Aorta (tissue), 5 donors: ENCODE data around the gene PRR20D. TPM values are rescaled to one million over a fixed set of nuclear protein-coding genes. Genes with fewer than 3 reads are reported as not detected.
"Not testable (repeated sequence)": the region's sequence is repeated elsewhere in the genome, so short reads cannot be mapped to it uniquely, and the experiment has no call there.

Experiments used
- ATAC-seq: fragments of 200-7000 bp; cut with Tn5 transposase; one replicate; pipeline ENCODE4 v1.9.1; 2022; ENCODE audit warnings: moderate library complexity; ENCODE audit not compliant: low FRiP score
- DNase-seq, 2 donors: peaks; one replicate each; pipeline ENCODE4 v3.0.0-alpha.2; 2020
- H3K27ac ChIP-seq, 2 donors: one replicate each; pipeline ENCODE4 v1.5.1; 2013; ENCODE audit warnings: low read length in 2 of 2, mild to moderate bottlenecking in 2 of 2, moderate library complexity in 2 of 2, control low read depth in 1 of 2, inconsistent platforms in 1 of 2, low read depth in 1 of 2
- H3K27me3 ChIP-seq, 2 donors: one replicate each; pipeline ENCODE4 v1.6.1; 2013; ENCODE audit warnings: control low read depth in 1 of 2, low read length in 1 of 2, mild to moderate bottlenecking in 1 of 2, moderate library complexity in 1 of 2; ENCODE audit not compliant: insufficient read depth in 2 of 2, control insufficient read depth in 1 of 2
- H3K36me3 ChIP-seq, 2 donors: one replicate each; pipeline ENCODE4 v1.6.1; 2013; ENCODE audit warnings: control low read depth in 1 of 2, low read length in 1 of 2, mild to moderate bottlenecking in 1 of 2; ENCODE audit not compliant: insufficient read depth in 2 of 2, control insufficient read depth in 1 of 2
- H3K4me1 ChIP-seq, 2 donors: one replicate each; pipeline ENCODE4 v1.6.1; 2013; ENCODE audit warnings: low read length in 2 of 2, control low read depth in 1 of 2, mild to moderate bottlenecking in 1 of 2, moderate library complexity in 1 of 2; ENCODE audit not compliant: insufficient read depth in 2 of 2, control insufficient read depth in 1 of 2
- H3K4me3 ChIP-seq, 2 donors: one replicate each; pipeline ENCODE4 v1.5.1; 2013; ENCODE audit warnings: low read length in 2 of 2, control low read depth in 1 of 2, mild to moderate bottlenecking in 1 of 2
- H3K9me3 ChIP-seq: one replicate; pipeline ENCODE4 v1.6.1; 2013; ENCODE audit warnings: mild to moderate bottlenecking, low read length; ENCODE audit not compliant: control insufficient read depth
- WGBS, 2 donors: extraction: QIAGEN DNeasy Blood & Tissue Kit; methylation state at CpG; one replicate each; pipeline ENCODE4 v1.1.7; 2013; 5-methylcytosine and 5-hydroxymethylcytosine counted together
- intact Hi-C, 2 donors: fragments of 100-400 bp; cut with DNase I; formaldehyde crosslinking; loops; one replicate each; pipeline versions ENCODE4 v1.14.2 to v1.15.0; 2022
- long read RNA-seq, 2 donors: library from polyadenylated mRNA; unstranded; transcript quantifications; one replicate each; pipeline ENCODE4 v2.0.0, GENCODE V29; 2020 to 2021
- polyA plus RNA-seq, 2 donors: library from polyadenylated mRNA; stranded (reverse); fragments of 200-250 nt; gene quantifications; one replicate each; pipeline ENCODE4 v1.2.3, GENCODE V29; 2013
- total RNA-seq, 2 donors: library from RNA; stranded (reverse); fragmentation: NEBNext Ultra II Directional; extraction: Animal tissue kit (Norgen Biotek cat#: 25700); gene quantifications; one replicate each; pipeline ENCODE4 v1.2.1, GENCODE V29; 2021
- donor health status: healthy with polysubstance abuse.
- donor health status: Bipolar disorder and iron deficiency.
- donor health status: DM: no; HTN: no; CAD: no.
- donor health status: DM: no; HTN: no; CAD: no.
- donor health status: DM: yes; HTN: yes; CAD: no.

Gene PRR20D
- total RNA-seq (not detected), polyA plus RNA-seq (not detected)
- long read RNA-seq, donor 1: 0 reads
- long read RNA-seq, donor 2: 0 reads

- DNase-seq, H3K4me1 ChIP-seq, H3K27ac ChIP-seq, ATAC-seq, H3K4me3 ChIP-seq, H3K27me3 ChIP-seq, intact Hi-C loops, H3K36me3 ChIP-seq, H3K9me3 ChIP-seq: not testable (repeated sequence)
- no CpG with 5 or more reads among the region's 22 CpGs for WGBS, 2 donors
Measured at GRCh38 chr13:57160332-57160731, at the start of gene PRR20D. Gene PRR20D (plus strand): TSS chr13:57160632. CDS start chr13:57161019, 387 bp downstream.

GRCh38 chr13:57114945-57115344 lies 45.5 kb upstream of the PRR20D start:
- Histone ChIP-seq H3K36me3 (no peaks in the 10 kb centered on the region), H3K27ac (no peak overlapping the region), H3K4me1 (no peaks in the 10 kb centered on the region), H3K4me3 (no peak overlapping the region), H3K9me3 (no peaks in the 10 kb centered on the region), H3K27me3 (no peaks in the 10 kb centered on the region)
- intact Hi-C loops: no loop called here
- DNase-seq (no peak), ATAC-seq (no peak)
- WGBS, 2 donors: 97 to 98% methylated on average over 4 of the region's 4 CpGs

DNA sequence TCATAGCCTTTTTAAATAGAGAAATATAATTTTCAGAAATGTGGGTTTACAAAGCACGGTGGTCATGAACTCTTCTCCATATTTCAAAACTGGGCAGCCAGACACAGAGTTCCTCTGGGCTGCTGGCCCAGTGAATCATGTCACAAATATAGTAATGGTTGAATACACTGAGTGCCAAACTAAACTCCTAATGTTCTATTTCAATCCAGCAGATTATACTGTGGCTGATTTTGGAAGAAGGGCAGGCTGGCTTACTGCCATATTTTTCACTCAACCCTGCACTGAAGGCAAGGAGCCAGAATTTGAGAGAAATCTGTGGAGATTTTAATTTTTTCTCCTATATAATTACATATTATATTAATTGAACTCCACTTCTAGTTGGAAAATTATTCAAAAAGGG lies 36.8 kb upstream of the PRR20D start:
- H3K4me1 ChIP-seq: no peaks in the 10 kb centered on the region
- H3K27ac ChIP-seq: no peak overlapping the region
- H3K9me3 ChIP-seq: no peaks in the 10 kb centered on the region
- DNase-seq (peak; percentile 68 to 76), ATAC-seq (peak; percentile 93)
- H3K36me3 ChIP-seq: no peaks in the 10 kb centered on the region
- no peak overlapping the region for H3K4me3 ChIP-seq
- no peaks in the 10 kb centered on the region for H3K27me3 ChIP-seq
- 0 to 2% methylated on average over 1 of the region's 1 CpG for WGBS, 2 donors
- intact Hi-C loops: no loop called here

- intact Hi-C loops: no loop called here
- ATAC-seq: no peak
- H3K27ac ChIP-seq: no peak overlapping the region
Measured at GRCh38 chr13:57128909-57129308, 31.5 kb upstream of the PRR20D start.

DNA sequence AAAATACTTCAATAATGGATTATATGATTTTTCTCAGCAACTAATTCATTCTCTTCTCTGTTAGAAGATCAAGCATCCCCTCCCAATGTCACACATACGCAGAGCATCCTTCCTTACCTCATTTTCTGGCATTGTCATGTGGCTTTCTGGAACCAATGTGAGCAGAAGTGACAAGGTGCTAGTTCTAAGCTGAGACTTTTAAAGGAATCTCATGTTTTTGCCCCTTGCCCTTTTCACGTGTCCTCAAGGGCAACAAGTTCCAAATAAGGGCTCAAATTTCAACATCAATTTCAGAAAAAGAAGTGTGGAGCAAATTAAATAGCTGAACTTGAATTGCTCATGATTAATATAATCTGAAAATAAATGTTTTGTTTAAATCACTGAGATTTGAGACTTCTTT lies 24.3 kb upstream of the PRR20D start:
- Histone ChIP-seq H3K36me3 (no peaks in the 10 kb centered on the region), H3K27ac (no peak overlapping the region), H3K4me3 (no peak overlapping the region), H3K27me3 (no peaks in the 10 kb centered on the region), H3K9me3 (no peaks in the 10 kb centered on the region), H3K4me1 (no peaks in the 10 kb centered on the region)
- ATAC-seq: no peak
- intact Hi-C loops: no loop called here
- WGBS, 2 donors: 46 to 60% methylated on average over 2 of the region's 2 CpGs
- DNase-seq: no peak

More at GRCh38 chr13:57128909-57129308, 31.5 kb upstream of the PRR20D start:
- Histone ChIP-seq H3K4me3 (no peak overlapping the region), H3K36me3 (no peaks in the 10 kb centered on the region), H3K9me3 (no peaks in the 10 kb centered on the region), H3K27me3 (no peaks in the 10 kb centered on the region), H3K4me1 (no peaks in the 10 kb centered on the region)
- DNase-seq: no peak
- 90 to 91% methylated on average over 6 of the region's 6 CpGs for WGBS, 2 donors

GRCh38 chr13:57137585-57137984 lies 22.8 kb upstream of the PRR20D start:
- no peak for ATAC-seq
- WGBS, 2 donors: 73 to 75% methylated on average over 4 of the region's 4 CpGs

DNA sequence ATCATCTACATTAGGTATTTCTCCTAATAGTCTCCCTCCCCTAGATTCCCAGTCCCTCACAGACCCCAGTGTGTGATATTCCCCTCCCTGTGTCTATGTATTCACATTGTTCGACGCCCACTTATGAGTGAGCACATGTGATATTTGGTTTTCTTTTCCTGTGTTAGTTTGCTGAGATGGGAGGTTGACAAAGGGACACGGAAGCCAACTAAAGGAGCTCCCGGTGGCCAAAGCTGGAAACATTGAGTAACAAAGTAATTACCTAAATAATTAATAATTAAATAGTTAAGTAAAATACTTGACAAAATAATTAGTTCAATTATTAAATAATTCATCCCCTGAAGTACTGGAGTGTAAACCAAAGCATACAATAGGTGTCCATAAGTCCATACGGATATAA lies 21.4 kb upstream of the PRR20D start:
- WGBS, 2 donors: 88 to 92% methylated on average over 5 of the region's 5 CpGs
- intact Hi-C loops: no loop called here

More at GRCh38 chr13:57137585-57137984, 22.8 kb upstream of the PRR20D start:
- no peak for DNase-seq
- H3K27ac ChIP-seq: no peak overlapping the region
- no peaks in the 10 kb centered on the region for H3K27me3 ChIP-seq
- no peaks in the 10 kb centered on the region for H3K36me3 ChIP-seq
- H3K9me3 ChIP-seq: no peaks in the 10 kb centered on the region
- H3K4me3 ChIP-seq: no peak overlapping the region
- H3K4me1 ChIP-seq: no peaks in the 10 kb centered on the region
- intact Hi-C loops: no loop called here

DNA sequence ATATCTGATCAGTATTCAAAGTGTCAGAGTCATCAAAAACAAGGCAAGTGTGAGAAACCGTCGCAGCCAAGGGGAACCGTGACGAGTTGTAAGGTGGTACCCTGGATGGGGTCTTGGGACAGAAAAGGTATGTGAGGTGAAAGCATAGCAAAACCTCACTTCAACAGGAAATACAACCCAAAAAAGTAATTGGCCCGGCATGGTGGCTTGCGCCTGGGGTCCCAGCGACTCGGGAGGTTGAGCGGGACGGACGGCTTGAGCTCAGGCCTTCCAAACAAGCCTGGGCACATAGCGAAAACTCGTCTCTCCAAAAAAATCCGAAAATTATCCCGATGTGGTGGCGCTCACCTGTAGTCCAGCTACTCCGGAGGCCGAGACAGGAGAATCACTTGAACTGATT lies 20.7 kb upstream of the PRR20D start:
- 97 to 100% methylated on average over 4 to 7 of the region's 18 CpGs for WGBS, 2 donors
- H3K4me3 ChIP-seq, intact Hi-C loops, H3K27me3 ChIP-seq, DNase-seq, H3K36me3 ChIP-seq, H3K27ac ChIP-seq, H3K4me1 ChIP-seq, H3K9me3 ChIP-seq, ATAC-seq: not testable (repeated sequence)

More for the DNA sequence above, 21.4 kb upstream of the PRR20D start:
- Histone ChIP-seq H3K27ac (no peak overlapping the region), H3K4me1 (no peaks in the 10 kb centered on the region), H3K9me3 (no peaks in the 10 kb centered on the region), H3K27me3 (no peaks in the 10 kb centered on the region), H3K4me3 (no peak overlapping the region), H3K36me3 (no peaks in the 10 kb centered on the region)
- DNase-seq (no peak), ATAC-seq (no peak)

GRCh38 chr13:57140235-57140968 lies 20.0 kb upstream of the PRR20D start, which contains the start of gene PRR20A:
Gene PRR20A (plus strand): TSS chr13:57140918. CDS start chr13:57141305, 387 bp downstream.
- H3K4me3 ChIP-seq, DNase-seq, H3K27ac ChIP-seq, H3K27me3 ChIP-seq, intact Hi-C loops, ATAC-seq, H3K9me3 ChIP-seq, H3K36me3 ChIP-seq, H3K4me1 ChIP-seq: not testable (repeated sequence)
- WGBS, 2 donors: 95 to 96% methylated on average over 9 to 11 of the region's 34 CpGs
